ENCODE measurements around the gene FLNB. TPM values are rescaled to one million over a fixed set of nuclear protein-coding genes. Genes with fewer than 3 reads are reported as not detected.
A peak's percentile ranks its signal among the peaks of the same experiment; 100 is the strongest.

FLNB gene
- polyA plus RNA-seq, 4 donors, result 137 to 335 (median 205) TPM

- Histone ChIP-seq H3K36me3 (ENCODE audit: control insufficient read depth in 3 of 3, insufficient read depth in 2 of 3, low read depth in 1 of 3, low read length in 3 of 3) (peaks cover 2 to 46% (median 11%) of the 10 kb centered on the region in 3 donors), H3K4me3 (ENCODE audit: low read depth in 1 of 3, low read length in 3 of 3) (no peak overlapping the region), H3K27ac (ENCODE audit: low read depth in 1 of 3, low read length in 2 of 3) (peak overlapping the region; percentile 67 to 91 (median 89)), H3K27me3 (ENCODE audit: control insufficient read depth in 3 of 3, insufficient read depth in 3 of 3, low read length in 3 of 3) (no peaks in the 10 kb centered on the region), H3K9me3 (ENCODE audit: control insufficient read depth in 2 of 2, insufficient read depth in 1 of 2, low read depth in 1 of 2, low read length in 1 of 2) (no peaks in the 10 kb centered on the region), H3K4me1 (ENCODE audit: control insufficient read depth in 3 of 3, insufficient read depth in 2 of 3, low read depth in 1 of 3, low read length in 2 of 3) (peaks cover 3 to 50% (median 6%) of the 10 kb centered on the region in 3 donors)
- DNase-seq (peak; percentile 57 to 64), FAIRE-seq (no peak)
- 27 to 52% (median 36%) methylated on average over 14 of the region's 14 CpGs for WGBS, 3 donors
These were observed 164.9 kb downstream of the FLNB start for GRCh38 chr3:58173029-58173668.

- 16 to 58% (median 23%) methylated on average over 12 of the region's 12 CpGs for WGBS, 3 donors
- no peaks in the 10 kb centered on the region for H3K9me3 ChIP-seq (ENCODE audit: control insufficient read depth in 2 of 2, insufficient read depth in 1 of 2, low read depth in 1 of 2, low read length in 1 of 2)
- H3K36me3 ChIP-seq (ENCODE audit: control insufficient read depth in 3 of 3, insufficient read depth in 2 of 3, low read depth in 1 of 3, low read length in 3 of 3), result peaks cover 2 to 42% (median 11%) of the 10 kb centered on the region in 3 donors
- H3K4me1 ChIP-seq (ENCODE audit: control insufficient read depth in 3 of 3, insufficient read depth in 2 of 3, low read depth in 1 of 3, low read length in 2 of 3), result peaks cover 3 to 50% (median 6%) of the 10 kb centered on the region in 3 donors
- peak; percentile 57 to 80 for DNase-seq
- H3K4me3 ChIP-seq (ENCODE audit: low read depth in 1 of 3, low read length in 3 of 3), result no peak overlapping the region
- FAIRE-seq, result no peak
- H3K27ac ChIP-seq (ENCODE audit: low read depth in 1 of 3, low read length in 2 of 3), result peak overlapping the region; percentile 67 to 91 (median 89)
- no peaks in the 10 kb centered on the region for H3K27me3 ChIP-seq (ENCODE audit: control insufficient read depth in 3 of 3, insufficient read depth in 3 of 3, low read length in 3 of 3)
These were observed 165.6 kb downstream of the FLNB start for GRCh38 chr3:58173669-58174398.

- FAIRE-seq (no peak), DNase-seq (no peak)
- H3K36me3 ChIP-seq (ENCODE audit: control insufficient read depth in 3 of 3, insufficient read depth in 2 of 3, low read depth in 1 of 3, low read length in 3 of 3), result peaks cover 0 to 32% (median 4%) of the 10 kb centered on the region in 3 donors
- H3K9me3 ChIP-seq (ENCODE audit: control insufficient read depth in 2 of 2, insufficient read depth in 1 of 2, low read depth in 1 of 2, low read length in 1 of 2), result no peaks in the 10 kb centered on the region
- H3K4me3 ChIP-seq (ENCODE audit: low read depth in 1 of 3, low read length in 3 of 3), result no peak overlapping the region
- H3K27ac ChIP-seq (ENCODE audit: low read depth in 1 of 3, low read length in 2 of 3), result peak overlapping the region; percentile 87 to 91 (median 89)
- 4 to 26% (median 10%) methylated on average over 3 of the region's 3 CpGs for WGBS, 3 donors
- no peaks in the 10 kb centered on the region for H3K27me3 ChIP-seq (ENCODE audit: control insufficient read depth in 3 of 3, insufficient read depth in 3 of 3, low read length in 3 of 3)
- peaks cover 3 to 50% (median 6%) of the 10 kb centered on the region in 3 donors for H3K4me1 ChIP-seq (ENCODE audit: control insufficient read depth in 3 of 3, insufficient read depth in 2 of 3, low read depth in 1 of 3, low read length in 2 of 3)
These were observed 166.9 kb downstream of the FLNB start for GRCh38 chr3:58175187-58175436.

- peak overlapping the region; percentile 87 to 91 (median 89) for H3K27ac ChIP-seq (ENCODE audit: low read depth in 1 of 3, low read length in 2 of 3)
- no peaks in the 10 kb centered on the region for H3K9me3 ChIP-seq (ENCODE audit: control insufficient read depth in 2 of 2, insufficient read depth in 1 of 2, low read depth in 1 of 2, low read length in 1 of 2)
- FAIRE-seq (no peak), DNase-seq (peak; percentile 95 to 99)
- WGBS, 3 donors, result 12 to 31% (median 20%) methylated on average over 18 of the region's 18 CpGs
- no peak overlapping the region for H3K4me3 ChIP-seq (ENCODE audit: low read depth in 1 of 3, low read length in 3 of 3)
- H3K36me3 ChIP-seq (ENCODE audit: control insufficient read depth in 3 of 3, insufficient read depth in 2 of 3, low read depth in 1 of 3, low read length in 3 of 3), result peaks cover 0 to 27% (median 4%) of the 10 kb centered on the region in 3 donors
- peaks cover 3 to 50% (median 6%) of the 10 kb centered on the region in 3 donors for H3K4me1 ChIP-seq (ENCODE audit: control insufficient read depth in 3 of 3, insufficient read depth in 2 of 3, low read depth in 1 of 3, low read length in 2 of 3)
- H3K27me3 ChIP-seq (ENCODE audit: control insufficient read depth in 3 of 3, insufficient read depth in 3 of 3, low read length in 3 of 3), result no peaks in the 10 kb centered on the region
These were observed 167.4 kb downstream of the FLNB start for GRCh38 chr3:58175437-58176184.

GRCh38 chr3:58176185-58176530, 167.9 kb downstream of the FLNB start:
- Histone ChIP-seq H3K27me3 (ENCODE audit: control insufficient read depth in 3 of 3, insufficient read depth in 3 of 3, low read length in 3 of 3) (no peaks in the 10 kb centered on the region), H3K36me3 (ENCODE audit: control insufficient read depth in 3 of 3, insufficient read depth in 2 of 3, low read depth in 1 of 3, low read length in 3 of 3) (peaks cover 0 to 21% (median 0%) of the 10 kb centered on the region in 3 donors), H3K4me1 (ENCODE audit: control insufficient read depth in 3 of 3, insufficient read depth in 2 of 3, low read depth in 1 of 3, low read length in 2 of 3) (peaks cover 3 to 50% (median 6%) of the 10 kb centered on the region in 3 donors), H3K4me3 (ENCODE audit: low read depth in 1 of 3, low read length in 3 of 3) (no peak overlapping the region), H3K9me3 (ENCODE audit: control insufficient read depth in 2 of 2, insufficient read depth in 1 of 2, low read depth in 1 of 2, low read length in 1 of 2) (no peaks in the 10 kb centered on the region), H3K27ac (ENCODE audit: low read depth in 1 of 3, low read length in 2 of 3) (peak overlapping the region; percentile 87 to 91 (median 89))
- DNase-seq, result no peak
- WGBS, 3 donors, result 33 to 82% (median 44%) methylated on average over 3 of the region's 3 CpGs
- no peak for FAIRE-seq

GRCh38 chr3:58176827-58177489, 168.7 kb downstream of the FLNB start:
- Histone ChIP-seq H3K4me1 (ENCODE audit: control insufficient read depth in 3 of 3, insufficient read depth in 2 of 3, low read depth in 1 of 3, low read length in 2 of 3) (peaks cover 3 to 50% (median 6%) of the 10 kb centered on the region in 3 donors), H3K27ac (ENCODE audit: low read depth in 1 of 3, low read length in 2 of 3) (peak overlapping the region; percentile 12 to 89 (median 87))

GRCh38 chr3:58177747-58178527, 169.7 kb downstream of the FLNB start:
- no peak for FAIRE-seq
- peak; percentile 80 to 93 for DNase-seq
- Histone ChIP-seq H3K4me1 (ENCODE audit: control insufficient read depth in 3 of 3, insufficient read depth in 2 of 3, low read depth in 1 of 3, low read length in 2 of 3) (peaks cover 3 to 50% (median 6%) of the 10 kb centered on the region in 3 donors), H3K4me3 (ENCODE audit: low read depth in 1 of 3, low read length in 3 of 3) (peak overlapping the region in 2 of 3 donors; percentile 29 to 51), H3K9me3 (ENCODE audit: control insufficient read depth in 2 of 2, insufficient read depth in 1 of 2, low read depth in 1 of 2, low read length in 1 of 2) (no peaks in the 10 kb centered on the region), H3K27ac (ENCODE audit: low read depth in 1 of 3, low read length in 2 of 3) (peak overlapping the region in 1 of 3 donors; percentile 1), H3K27me3 (ENCODE audit: control insufficient read depth in 3 of 3, insufficient read depth in 3 of 3, low read length in 3 of 3) (no peaks in the 10 kb centered on the region), H3K36me3 (ENCODE audit: control insufficient read depth in 3 of 3, insufficient read depth in 2 of 3, low read depth in 1 of 3, low read length in 3 of 3) (peaks cover 0 to 7% (median 0%) of the 10 kb centered on the region in 3 donors)
- 7 to 12% (median 9%) methylated on average over 39 to 46 of the region's 46 CpGs for WGBS, 3 donors

More at GRCh38 chr3:58176827-58177489, 168.7 kb downstream of the FLNB start:
- Histone ChIP-seq H3K27me3 (ENCODE audit: control insufficient read depth in 3 of 3, insufficient read depth in 3 of 3, low read length in 3 of 3) (no peaks in the 10 kb centered on the region), H3K36me3 (ENCODE audit: control insufficient read depth in 3 of 3, insufficient read depth in 2 of 3, low read depth in 1 of 3, low read length in 3 of 3) (peaks cover 0 to 13% (median 0%) of the 10 kb centered on the region in 3 donors), H3K9me3 (ENCODE audit: control insufficient read depth in 2 of 2, insufficient read depth in 1 of 2, low read depth in 1 of 2, low read length in 1 of 2) (no peaks in the 10 kb centered on the region), H3K4me3 (ENCODE audit: low read depth in 1 of 3, low read length in 3 of 3) (no peak overlapping the region)
- FAIRE-seq (no peak), DNase-seq (peak in 1 of 2 donors; percentile 34)
- 68 to 88% (median 77%) methylated on average over 10 of the region's 10 CpGs for WGBS, 3 donors
